Activated CD4-positive, CD25-positive, alpha-beta regulatory T cell treated with anti-CD3 and anti-CD28 coated beads, Interleukin-2, amount 50 U/mL, for 16 hours (primary cell): ENCODE data around the gene CDK4.

ENCODE experiments used
- DNase-seq: peaks from one replicate; pipeline ENCODE4 v3.0.0-alpha.2; 2020; ENCODE audit warnings: low read depth, low spot score

Gene CDK4

DNA sequence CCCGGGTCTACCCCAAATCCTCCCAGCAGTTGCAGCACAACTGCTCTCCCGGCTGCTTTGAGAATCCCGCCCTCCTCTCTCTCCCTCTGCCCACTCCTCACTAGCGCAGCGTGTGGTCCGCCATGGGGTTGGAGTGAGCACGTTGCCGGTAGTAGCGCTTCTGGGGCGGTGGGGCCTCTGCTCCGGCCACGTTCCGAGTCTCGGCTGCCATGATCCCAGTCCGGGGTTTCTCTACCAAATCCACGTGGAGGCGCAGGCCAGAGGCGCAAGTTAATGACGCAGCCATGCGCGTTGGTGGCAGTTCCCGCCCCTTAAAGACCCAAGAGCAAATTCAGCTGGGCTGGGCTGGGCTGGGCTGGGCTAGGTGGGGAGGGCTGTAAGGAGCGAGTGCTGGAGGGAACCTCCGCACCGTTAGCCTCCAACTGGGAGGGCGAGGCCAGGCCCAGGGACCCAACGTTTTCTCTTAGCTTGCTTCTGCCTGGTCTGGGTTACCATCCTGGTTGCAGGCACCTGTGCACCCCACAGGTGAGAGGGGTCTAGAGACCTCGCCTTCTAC is 19.8 kb upstream of the CDK4 start, which contains the start of gene METTL1:
TSS of gene METTL1 (minus strand) at position 233 of the 556 bp plus-strand sequence. CDS start at position 211, 22 bp downstream.
- DNase-seq: peak; percentile 87

DNA sequence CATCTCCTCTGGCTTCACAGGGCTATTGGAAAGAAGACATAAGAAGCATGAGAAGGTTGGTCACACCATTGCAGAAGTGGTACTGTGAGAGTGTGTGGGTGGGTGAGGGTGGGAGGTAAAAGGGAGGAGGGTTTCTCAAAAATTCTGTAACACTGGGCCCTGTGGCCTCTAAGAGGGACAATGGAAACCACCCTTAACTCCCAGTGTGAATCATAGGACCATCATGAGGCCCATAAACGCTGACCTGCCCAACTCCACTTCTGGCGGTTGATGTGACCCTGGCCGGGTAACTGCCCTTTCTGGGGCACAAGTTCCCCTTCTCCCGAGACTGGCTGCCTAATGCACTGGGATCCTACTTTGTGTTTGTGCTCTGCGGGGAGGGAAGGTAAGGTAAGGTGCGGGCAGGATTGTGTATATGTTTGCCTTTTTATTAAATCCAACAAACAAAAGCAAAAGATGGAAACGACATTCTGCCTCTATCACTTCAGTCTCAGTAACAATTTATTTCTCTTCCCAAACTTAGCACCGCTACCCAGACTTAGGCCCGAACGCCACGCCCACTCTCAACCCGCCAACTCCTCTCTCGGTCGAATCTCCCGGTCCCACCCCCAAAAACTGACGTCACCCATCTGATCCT is 19.2 kb upstream of the CDK4 start:
- DNase-seq: peak; percentile 62

DNA sequence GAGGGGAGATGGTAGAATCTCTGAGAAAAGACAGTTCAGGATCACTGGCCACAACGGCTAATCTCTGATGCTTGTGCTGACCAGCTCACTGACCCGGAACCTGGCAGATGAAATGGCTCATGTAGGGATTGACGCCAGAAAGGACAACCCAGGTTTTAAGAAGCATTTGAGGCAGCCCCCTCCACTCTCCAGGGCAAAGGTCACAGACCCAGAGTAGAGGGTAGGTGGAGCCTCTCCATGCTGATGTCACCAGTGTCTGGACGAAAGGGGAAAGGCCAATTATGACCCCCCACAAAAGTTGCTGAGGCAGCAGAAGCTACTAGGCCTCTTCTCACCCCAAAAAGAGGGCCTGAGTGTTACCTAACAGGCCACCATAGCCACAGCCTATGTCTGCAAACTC is 18.6 kb upstream of the CDK4 start:
- DNase-seq: no peak

DNA sequence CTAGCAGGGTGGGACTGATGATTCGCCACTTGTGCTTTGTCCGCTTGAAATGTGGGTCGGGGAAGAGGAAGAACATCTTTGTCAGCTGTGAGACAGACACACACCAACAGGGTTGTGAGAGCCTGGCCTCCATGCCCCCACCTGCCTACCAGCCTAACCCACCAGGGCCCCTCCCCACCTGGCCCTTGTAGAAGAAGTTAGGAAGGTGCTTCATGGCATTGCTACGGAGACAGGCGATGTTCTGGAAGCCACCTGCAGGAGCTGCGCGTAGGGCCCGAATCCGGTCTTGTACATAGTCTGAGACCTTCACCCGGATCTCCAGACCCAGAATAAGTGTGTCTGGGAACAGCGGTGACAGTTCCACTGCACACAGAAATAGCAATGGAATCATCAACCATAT is 17.5 kb upstream of the CDK4 start:
- no peak for DNase-seq

- DNase-seq: no peak
Observed at GRCh38 chr12:57767876-57768275, 15.8 kb upstream of the CDK4 start.

DNA sequence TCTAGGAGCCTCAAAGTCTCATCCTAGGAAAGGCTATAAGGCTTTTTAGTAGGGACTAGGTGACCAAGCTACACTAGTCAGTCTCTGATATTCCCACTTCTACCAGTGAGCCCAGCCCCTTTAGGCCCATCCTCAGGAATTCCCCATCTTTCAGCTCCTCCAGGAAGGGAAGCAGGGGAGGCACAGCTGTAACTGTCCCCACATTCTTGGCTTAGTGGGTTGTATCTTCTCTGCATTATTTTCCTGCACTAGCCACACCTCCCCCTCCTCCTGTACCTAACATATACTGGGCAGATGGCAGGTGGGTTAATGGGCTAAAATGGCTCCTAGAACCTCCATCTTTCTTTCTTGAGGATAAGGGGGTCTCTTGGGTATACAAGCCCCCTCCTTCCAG is 15.2 kb upstream of the CDK4 start:
- DNase-seq: no peak

GRCh38 chr12:57766464-57767304 is 14.6 kb upstream of the CDK4 start, which contains the start of gene CYP27B1:
CYP27B1 (minus strand) TSS chr12:57767078; CDS start chr12:57767041, 37 bp downstream.
- DNase-seq: no peak

GRCh38 chr12:57765698-57766463 is 13.8 kb upstream of the CDK4 start:
- DNase-seq: no peak

DNA sequence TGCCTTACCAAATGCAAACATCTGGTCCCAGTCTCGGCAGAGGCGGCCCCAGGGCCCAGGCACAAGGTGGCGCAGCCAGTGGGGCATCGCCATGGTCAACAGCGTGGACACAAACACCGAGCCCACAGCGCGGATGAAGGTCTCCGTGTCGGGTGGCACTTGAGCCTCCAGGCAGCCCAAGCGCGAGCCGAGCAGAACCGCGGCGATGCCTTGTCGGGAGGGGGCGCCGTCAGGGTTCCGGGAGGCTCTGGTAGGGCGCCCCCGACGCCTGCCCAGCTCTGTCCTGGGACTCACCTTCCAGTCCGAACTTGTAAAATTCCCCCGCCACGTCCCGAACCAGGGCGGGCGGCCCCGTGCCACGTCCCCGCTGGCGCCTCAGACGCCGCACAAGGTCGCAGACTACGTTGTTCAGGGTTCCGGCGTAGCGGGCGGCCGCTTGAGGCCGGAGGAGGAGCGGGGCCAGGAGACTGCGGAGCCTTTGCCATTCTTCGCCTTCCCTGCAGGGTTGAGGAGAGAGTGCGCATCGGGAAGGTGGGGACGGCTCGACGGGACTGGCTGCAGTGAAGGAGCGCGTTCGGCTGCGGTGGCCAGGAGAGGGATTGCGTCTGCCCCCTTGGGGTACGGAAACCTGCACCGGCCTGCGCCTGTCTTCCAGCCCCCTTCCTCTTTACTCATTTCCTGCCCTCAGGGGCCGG is 13.0 kb upstream of the CDK4 start:
- no peak for DNase-seq

- no peak for DNase-seq
Observed at GRCh38 chr12:57764662-57765002, 12.5 kb upstream of the CDK4 start.

GRCh38 chr12:57763881-57764661 is 12.0 kb upstream of the CDK4 start:
- no peak for DNase-seq

GRCh38 chr12:57762463-57762862 is 10.4 kb upstream of the CDK4 start:
- DNase-seq: no peak

GRCh38 chr12:57761391-57761998 is 9.4 kb upstream of the CDK4 start:
- no peak for DNase-seq

- DNase-seq: no peak
Observed at GRCh38 chr12:57760347-57760982, 8.4 kb upstream of the CDK4 start.

- no peak for DNase-seq
Observed at GRCh38 chr12:57759360-57759980, 7.4 kb upstream of the CDK4 start.

- no peak for DNase-seq
Observed at GRCh38 chr12:57758552-57759359, 6.6 kb upstream of the CDK4 start.

DNA sequence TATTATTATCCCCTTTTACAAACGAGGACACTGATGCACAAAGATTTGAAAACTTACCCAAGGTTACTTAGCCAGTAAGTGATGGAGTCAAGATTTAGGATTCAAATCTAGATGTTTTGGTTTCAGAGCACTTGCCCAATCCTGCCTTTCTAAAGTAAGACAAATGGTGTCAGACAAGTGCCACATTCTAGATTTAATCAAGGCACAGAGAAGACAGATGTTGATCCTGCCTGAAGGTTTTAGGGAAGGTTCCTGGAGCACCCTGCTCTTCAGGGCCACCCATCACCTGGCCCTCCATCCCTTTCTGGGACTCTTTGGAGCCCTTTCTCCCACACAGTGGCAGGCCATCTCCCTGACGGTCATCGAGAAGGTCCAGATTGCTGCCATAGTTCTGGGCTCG is 5.7 kb upstream of the CDK4 start:
- DNase-seq: no peak
